Measurements from ENCODE around the gene LRCH4. TPM values are rescaled to one million over a fixed set of nuclear protein-coding genes. Genes with fewer than 3 reads are reported as not detected.

LRCH4 gene
- total RNA-seq, 4 donors from 2014 or later, result 28.0 to 73.6 (median 51.3) TPM

- TF ChIP-seq, protein P1, sequence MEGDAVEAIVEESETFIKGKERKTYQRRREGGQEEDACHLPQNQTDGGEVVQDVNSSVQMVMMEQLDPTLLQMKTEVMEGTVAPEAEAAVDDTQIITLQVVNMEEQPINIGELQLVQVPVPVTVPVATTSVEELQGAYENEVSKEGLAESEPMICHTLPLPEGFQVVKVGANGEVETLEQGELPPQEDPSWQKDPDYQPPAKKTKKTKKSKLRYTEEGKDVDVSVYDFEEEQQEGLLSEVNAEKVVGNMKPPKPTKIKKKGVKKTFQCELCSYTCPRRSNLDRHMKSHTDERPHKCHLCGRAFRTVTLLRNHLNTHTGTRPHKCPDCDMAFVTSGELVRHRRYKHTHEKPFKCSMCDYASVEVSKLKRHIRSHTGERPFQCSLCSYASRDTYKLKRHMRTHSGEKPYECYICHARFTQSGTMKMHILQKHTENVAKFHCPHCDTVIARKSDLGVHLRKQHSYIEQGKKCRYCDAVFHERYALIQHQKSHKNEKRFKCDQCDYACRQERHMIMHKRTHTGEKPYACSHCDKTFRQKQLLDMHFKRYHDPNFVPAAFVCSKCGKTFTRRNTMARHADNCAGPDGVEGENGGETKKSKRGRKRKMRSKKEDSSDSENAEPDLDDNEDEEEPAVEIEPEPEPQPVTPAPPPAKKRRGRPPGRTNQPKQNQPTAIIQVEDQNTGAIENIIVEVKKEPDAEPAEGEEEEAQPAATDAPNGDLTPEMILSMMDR (IDR thresholded peaks at IDR 0.05; ENCODE audit: low read depth), result no peak
Measured at GRCh38 chr7:100604028-100604975, 18.4 kb upstream of the LRCH4 start.

DNA sequence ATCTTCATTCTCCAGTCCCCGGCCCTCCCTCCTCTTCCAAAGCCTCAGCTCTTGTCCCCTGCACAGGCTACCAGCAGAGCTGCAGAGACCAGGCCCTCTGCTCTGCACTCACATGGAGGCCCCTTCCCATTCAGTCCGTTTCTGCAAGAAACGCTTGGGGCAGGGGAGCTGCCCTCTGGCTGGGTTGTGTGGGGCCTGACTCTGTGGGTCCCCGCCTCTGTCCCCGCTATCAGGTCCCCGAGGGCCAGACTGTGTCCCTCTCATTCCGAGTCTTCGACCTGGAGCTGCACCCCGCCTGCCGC is 17.7 kb upstream of the LRCH4 start:
- TF ChIP-seq, protein P1 (IDR thresholded peaks at IDR 0.05; ENCODE audit: low read depth), result no peak

GRCh38 chr7:100602889-100603725 is 17.2 kb upstream of the LRCH4 start:
- TF ChIP-seq, protein P1 (IDR thresholded peaks at IDR 0.05; ENCODE audit: low read depth), result no peak

DNA sequence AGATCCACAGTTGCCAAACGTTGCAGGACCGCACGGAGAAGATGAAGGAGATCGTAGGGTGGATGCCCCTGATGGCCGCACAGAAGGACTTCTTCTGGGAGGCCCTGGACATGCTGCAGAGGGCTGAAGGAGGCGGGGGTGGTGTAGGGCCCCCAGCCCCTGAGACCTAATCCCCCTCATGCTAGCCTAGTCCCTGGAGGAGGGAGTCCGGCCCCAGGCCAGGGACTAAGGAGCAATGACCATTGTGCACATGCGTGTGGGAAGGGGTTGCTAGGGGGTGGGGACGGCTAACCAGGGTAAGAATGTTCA is 14.8 kb upstream of the LRCH4 start:
- TF ChIP-seq, protein P1 (IDR thresholded peaks at IDR 0.05; ENCODE audit: low read depth), result no peak

GRCh38 chr7:100599911-100600729 is 14.2 kb upstream of the LRCH4 start:
- TF ChIP-seq, protein P1 (IDR thresholded peaks at IDR 0.05; ENCODE audit: low read depth), result no peak

DNA sequence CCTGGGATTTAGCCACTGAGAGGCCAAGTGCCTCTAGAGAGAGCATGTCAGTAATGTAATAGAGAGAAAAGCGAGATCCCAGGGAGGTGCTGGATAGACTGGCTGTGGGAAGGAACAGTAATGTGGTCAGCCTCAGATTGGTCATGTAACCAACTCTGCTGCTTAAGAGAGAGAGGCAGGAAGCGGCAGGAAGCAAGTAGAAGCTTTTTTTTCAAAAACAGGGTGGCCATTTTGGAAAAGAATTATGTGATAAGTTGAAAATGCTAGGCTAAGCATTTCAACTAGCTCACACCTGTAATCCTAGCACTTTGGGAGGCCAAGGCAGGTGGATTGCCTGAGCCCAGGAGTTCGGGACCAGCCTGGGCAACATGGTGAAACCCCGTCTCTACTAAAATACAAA is 12.5 kb upstream of the LRCH4 start:
- TF ChIP-seq, protein P1 (IDR thresholded peaks at IDR 0.05; ENCODE audit: low read depth), result no peak
